Choroid plexus epithelial cell (primary cell): ENCODE data around the gene PAAF1.
"Not testable (repeated sequence)": the region's sequence is repeated elsewhere in the genome, so short reads cannot be mapped to it uniquely, and the experiment has no call there.

ENCODE experiments used
- DNase-seq: peaks from one replicate; pipeline ENCODE4 v3.0.0-alpha.2; 2010; ENCODE audit warnings: low read depth
- H3K4me3 ChIP-seq: 2 replicates; pipeline ENCODE4 v1.5.1; 2011; ENCODE audit warnings: low read depth, mild to moderate bottlenecking, control low read depth, low read length, moderate library complexity
- TF ChIP-seq, protein P1 (sequence below): conservative IDR thresholded peaks from 2 replicates; pipeline ENCODE4 v1.5.1; 2011; ENCODE audit warnings: low read depth, mild to moderate bottlenecking, control low read depth, inconsistent platforms, low read length, moderate library complexity

PAAF1 gene

DNA sequence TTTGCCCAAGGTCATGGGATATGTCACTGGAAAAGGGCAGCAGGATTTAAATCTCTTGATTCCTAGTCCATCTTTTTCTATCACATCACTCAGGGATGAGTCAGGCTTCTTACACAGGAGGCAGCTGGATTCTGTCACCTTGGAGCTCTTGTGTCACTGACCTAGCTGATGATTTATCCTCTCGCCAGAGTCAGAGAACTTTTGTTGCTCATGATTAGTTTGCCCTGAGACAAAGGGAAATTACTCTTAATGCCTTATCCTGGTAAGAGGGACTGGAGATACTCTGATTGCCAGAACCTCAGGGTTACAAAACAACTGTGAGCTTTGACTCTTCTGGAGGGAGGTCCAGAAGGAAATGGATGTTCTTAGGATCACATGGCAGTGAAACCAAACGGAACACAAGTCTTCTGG is 10.2 kb upstream of the PAAF1 start:
- H3K4me3 ChIP-seq: no peak overlapping the region
- peak; percentile 91 for DNase-seq
- TF ChIP-seq, protein P1, sequence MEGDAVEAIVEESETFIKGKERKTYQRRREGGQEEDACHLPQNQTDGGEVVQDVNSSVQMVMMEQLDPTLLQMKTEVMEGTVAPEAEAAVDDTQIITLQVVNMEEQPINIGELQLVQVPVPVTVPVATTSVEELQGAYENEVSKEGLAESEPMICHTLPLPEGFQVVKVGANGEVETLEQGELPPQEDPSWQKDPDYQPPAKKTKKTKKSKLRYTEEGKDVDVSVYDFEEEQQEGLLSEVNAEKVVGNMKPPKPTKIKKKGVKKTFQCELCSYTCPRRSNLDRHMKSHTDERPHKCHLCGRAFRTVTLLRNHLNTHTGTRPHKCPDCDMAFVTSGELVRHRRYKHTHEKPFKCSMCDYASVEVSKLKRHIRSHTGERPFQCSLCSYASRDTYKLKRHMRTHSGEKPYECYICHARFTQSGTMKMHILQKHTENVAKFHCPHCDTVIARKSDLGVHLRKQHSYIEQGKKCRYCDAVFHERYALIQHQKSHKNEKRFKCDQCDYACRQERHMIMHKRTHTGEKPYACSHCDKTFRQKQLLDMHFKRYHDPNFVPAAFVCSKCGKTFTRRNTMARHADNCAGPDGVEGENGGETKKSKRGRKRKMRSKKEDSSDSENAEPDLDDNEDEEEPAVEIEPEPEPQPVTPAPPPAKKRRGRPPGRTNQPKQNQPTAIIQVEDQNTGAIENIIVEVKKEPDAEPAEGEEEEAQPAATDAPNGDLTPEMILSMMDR: no peak

DNA sequence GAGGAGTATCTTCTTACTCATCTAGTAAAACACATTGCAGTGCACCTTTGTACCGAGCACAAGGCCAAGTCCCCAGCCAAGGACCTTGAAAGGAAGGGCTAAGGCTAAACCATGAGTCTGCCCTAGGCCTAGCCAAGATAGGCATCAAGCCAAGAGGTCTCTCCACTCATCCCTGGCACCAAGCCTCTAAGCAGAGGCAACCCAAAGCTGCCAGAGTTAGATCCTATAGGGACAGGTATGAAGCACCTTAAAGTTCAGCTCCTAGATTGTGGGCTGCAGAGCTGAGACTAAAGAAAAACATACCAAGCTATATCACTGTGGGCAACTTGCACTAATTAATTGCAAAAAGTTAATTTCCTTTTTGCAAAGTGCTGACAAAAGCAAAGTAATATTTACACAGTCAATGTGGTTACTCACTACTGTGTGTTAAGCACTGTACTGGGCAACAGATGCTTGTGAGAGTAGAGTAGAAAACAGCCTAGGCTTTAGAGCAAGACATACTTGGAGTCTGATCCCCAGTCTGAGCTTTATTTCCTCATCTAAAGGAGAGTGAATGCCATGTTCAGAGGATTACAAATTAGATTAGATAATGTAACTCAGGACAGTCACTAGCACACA is 7.4 kb upstream of the PAAF1 start:
- H3K4me3 ChIP-seq: no peak overlapping the region
- DNase-seq: peak; percentile 12
- TF ChIP-seq, protein P1: no peak

DNA sequence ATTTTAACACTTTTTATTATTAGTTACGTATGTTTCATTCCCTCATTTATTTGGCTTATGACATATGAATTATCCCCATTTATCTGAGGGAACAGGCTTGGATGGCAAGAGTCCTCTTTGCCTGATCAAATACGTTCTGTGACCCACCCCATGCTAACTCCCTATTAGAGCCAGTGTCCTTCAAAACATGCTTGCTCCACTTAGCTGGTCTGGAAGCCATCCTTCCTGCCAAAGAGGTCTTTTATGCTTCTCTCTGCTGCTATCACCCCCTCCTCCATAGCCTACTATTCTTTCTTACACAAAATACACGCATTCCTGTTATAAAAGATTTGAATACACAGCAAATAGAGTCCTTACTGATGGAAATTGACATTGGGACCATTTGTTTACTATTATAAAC is 6.5 kb upstream of the PAAF1 start:
- no peak for DNase-seq
- H3K4me3 ChIP-seq: no peak overlapping the region
- TF ChIP-seq, protein P1: no peak

DNA sequence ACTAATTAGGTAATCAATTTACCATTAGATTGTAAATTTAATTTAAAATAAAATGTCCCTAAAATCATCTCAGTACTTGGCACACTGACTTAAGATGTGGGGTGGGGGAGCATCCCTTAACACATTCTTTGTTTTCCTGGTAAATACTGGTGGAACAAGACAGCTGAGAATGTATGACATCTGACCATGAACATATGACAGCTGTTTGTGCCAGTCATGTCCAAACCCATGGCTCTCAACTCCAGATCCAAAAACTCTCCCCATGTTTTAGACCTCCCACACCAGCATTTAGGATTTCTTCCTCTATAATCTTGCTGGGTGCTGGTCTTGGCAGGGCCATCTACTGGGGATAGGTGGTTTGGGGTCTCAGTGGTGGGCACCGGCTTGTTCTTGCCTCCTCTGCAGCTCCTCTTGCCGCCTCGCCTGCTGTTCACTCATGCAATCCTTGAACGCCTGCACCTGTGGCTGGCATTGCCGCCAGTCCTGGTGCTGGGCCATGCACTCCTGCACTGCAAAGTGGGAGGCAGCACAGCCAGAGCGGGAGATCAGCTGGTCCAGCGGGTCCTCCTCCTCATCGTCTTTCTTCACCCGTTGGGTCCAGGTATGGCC is 3.9 kb upstream of the PAAF1 start:
- TF ChIP-seq, protein P1: no peak
- DNase-seq: no peak
- no peak overlapping the region for H3K4me3 ChIP-seq

DNA sequence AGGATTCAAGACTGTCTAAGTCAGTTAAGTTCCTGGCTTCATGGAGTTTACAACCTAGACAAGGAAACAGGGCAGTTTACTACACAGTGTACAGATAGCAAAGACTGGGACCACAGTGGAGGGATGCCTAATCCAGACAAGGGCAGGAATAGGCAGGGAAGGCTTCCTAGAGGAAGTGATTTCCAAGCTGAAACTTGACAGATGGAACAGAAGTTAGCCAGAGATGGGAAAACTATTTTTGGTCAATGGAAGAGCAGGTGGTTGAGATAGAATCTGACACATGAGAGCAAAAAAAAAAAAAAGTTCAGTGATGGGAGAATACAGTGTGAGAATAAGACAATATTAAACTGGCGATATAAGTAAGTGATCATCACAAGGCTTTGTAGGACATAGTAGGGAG is 1.4 kb upstream of the PAAF1 start:
- TF ChIP-seq, protein P1: no peak
- no peak for DNase-seq
- peak overlapping the region; percentile 94 for H3K4me3 ChIP-seq

DNA sequence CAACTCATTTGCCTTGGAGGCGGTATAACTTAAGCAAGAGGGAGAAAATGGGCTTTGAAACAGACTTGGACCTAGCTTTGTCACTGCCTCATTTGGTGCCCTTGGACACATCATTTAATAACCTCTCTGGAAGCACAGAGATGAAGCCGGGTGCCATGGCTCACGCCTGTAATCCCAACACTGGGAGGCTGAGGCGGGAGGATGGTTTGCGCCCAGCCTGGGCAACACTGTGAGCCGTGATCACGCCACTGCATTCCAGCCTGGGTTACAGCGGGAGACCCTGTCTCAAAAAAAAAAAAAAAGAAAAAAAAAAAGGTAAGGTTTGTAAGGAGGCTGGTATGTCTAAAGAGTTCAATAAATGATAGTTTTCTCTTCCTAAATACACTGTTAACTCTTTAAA is 959 bp upstream of the PAAF1 start:
- peak overlapping the region; percentile 94 for H3K4me3 ChIP-seq
- no peak for DNase-seq
- TF ChIP-seq, protein P1: no peak

DNA sequence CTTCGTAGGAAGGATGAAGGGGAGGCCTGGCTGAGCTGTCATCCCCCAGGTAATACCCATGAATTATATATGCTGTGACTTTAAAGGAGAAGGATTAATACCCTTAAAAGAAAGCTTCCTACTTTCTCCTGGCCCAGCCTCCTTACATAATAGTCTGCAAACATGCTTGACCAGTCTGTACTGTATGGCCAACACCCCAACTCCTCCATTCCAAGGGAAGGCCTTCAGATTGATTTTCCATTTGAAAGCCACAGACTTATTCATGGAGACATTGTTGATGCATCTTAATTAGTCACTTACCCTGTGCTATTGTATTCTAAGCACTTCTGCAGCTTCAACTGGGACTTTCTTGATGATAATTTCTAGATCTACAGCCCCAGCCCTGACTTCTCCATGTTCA is 2.0 kb downstream of the PAAF1 start:
- DNase-seq: no peak
- H3K4me3 ChIP-seq: no peak overlapping the region
- TF ChIP-seq, protein P1: no peak

DNA sequence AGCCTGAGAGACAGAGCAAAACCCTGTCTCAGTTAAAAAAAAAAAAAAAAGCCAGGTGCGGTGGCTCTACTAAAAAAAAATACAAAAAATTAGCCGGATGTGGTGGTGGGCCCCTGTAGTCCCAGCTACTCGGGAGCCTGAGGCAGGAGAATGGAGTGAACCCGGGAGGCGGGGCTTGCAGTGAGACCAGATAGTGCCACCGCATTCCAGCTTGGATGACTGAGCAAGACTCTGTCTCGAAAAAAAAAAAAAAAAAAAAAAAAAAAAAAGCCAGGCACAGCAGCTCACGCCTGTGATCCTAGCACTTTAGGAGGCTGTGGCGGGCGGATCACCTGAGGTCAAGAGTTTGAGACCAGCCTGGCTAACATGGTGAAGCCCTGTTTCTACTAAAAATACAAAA is 3.6 kb downstream of the PAAF1 start:
- not testable (repeated sequence) for DNase-seq, H3K4me3 ChIP-seq
